ENCODE measurements around the gene TBC1D14.

TBC1D14 gene

GRCh38 chr4:7000421-7001176 is 91.0 kb downstream of the TBC1D14 start:
- no peak for TF ChIP-seq CTCF (IDR thresholded peaks at IDR 0.05; ENCODE audit: low read depth, low read length)
- no peak overlapping the region for H3K4me3 ChIP-seq (ENCODE audit: low read depth, low read length)

- no peak for TF ChIP-seq CTCF (IDR thresholded peaks at IDR 0.05; ENCODE audit: low read depth, low read length)
- no peak overlapping the region for H3K4me3 ChIP-seq (ENCODE audit: low read depth, low read length)
Measured at GRCh38 chr4:7001271-7001670, 91.6 kb downstream of the TBC1D14 start.

GRCh38 chr4:7002336-7002735 is 92.7 kb downstream of the TBC1D14 start:
- H3K4me3 ChIP-seq (ENCODE audit: low read depth, low read length) = no peak overlapping the region
- TF ChIP-seq CTCF (IDR thresholded peaks at IDR 0.05; ENCODE audit: low read depth, low read length) = no peak

GRCh38 chr4:7003176-7003878 is 93.7 kb downstream of the TBC1D14 start:
- H3K4me3 ChIP-seq (ENCODE audit: low read depth, low read length) = no peak overlapping the region
- no peak for TF ChIP-seq CTCF (IDR thresholded peaks at IDR 0.05; ENCODE audit: low read depth, low read length)

GRCh38 chr4:7003879-7004240 is 94.2 kb downstream of the TBC1D14 start:
- TF ChIP-seq CTCF (IDR thresholded peaks at IDR 0.05; ENCODE audit: low read depth, low read length) = no peak
- no peak overlapping the region for H3K4me3 ChIP-seq (ENCODE audit: low read depth, low read length)

GRCh38 chr4:7004331-7004730 is 94.7 kb downstream of the TBC1D14 start:
- H3K4me3 ChIP-seq (ENCODE audit: low read depth, low read length) = no peak overlapping the region
- no peak for TF ChIP-seq CTCF (IDR thresholded peaks at IDR 0.05; ENCODE audit: low read depth, low read length)

- no peak for TF ChIP-seq CTCF (IDR thresholded peaks at IDR 0.05; ENCODE audit: low read depth, low read length)
Measured at GRCh38 chr4:7005571-7005970, 95.9 kb downstream of the TBC1D14 start.

More at GRCh38 chr4:7005571-7005970, 95.9 kb downstream of the TBC1D14 start:
- H3K4me3 ChIP-seq (ENCODE audit: low read depth, low read length) = no peak overlapping the region

Data from WI38 (cell line).